Adrenal gland (tissue), 5 donors: Measurements from ENCODE around the gene IL1RAPL2.

Experiments used
- CTCF ChIP-seq, 6 experiments: fragments of 450-650 bp in 4 of 6; fragments of 200-600 bp in 2 of 6; sonication (generic) in 1 of 6; IDR thresholded peaks; 1 replicate in 5 of 6; 2 replicates in 1 of 6; pipeline versions ENCODE4 v1.5.1 to v1.8.0; 2016 to 2021; ENCODE audit warnings: antibody characterized with exemption in 6 of 6, mild to moderate bottlenecking in 2 of 6, moderate library complexity in 1 of 6
- POLR2A ChIP-seq, 2 donors: fragments of 450-650 bp; IDR thresholded peaks; one replicate each; pipeline ENCODE4 v1.6.1; 2017; ENCODE audit warnings: antibody characterized with exemption in 2 of 2, mild to moderate bottlenecking in 2 of 2, moderate library complexity in 1 of 2
- donor health status: DM: no; HTN: no; CAD: no.

DNA sequence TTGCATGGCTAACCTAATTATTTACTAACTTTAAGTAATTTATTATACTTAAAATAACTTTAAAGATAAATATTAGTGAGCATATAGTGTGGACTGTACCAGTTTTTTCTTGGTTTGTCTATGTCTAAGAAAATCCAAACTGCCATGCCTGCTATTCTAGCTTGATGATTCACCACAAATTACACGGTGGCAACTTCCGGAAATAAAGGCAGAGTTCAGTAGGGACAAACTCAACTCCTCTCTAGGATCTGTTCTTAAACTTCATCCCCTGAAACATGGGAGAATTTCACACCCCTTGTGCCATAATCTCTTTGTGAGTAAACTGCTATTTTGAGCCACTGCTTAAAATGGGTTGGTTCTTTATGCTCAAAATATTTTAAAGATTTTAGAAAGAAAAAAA, 1042.7 kb downstream of the IL1RAPL2 start:
- no peak for TF ChIP-seq POLR2A (IDR thresholded peaks at IDR 0.05)
- TF ChIP-seq CTCF (IDR thresholded peaks at IDR 0.05) = no peak
